ENCODE data around the gene SEPTIN10.

Gene SEPTIN10

DNA sequence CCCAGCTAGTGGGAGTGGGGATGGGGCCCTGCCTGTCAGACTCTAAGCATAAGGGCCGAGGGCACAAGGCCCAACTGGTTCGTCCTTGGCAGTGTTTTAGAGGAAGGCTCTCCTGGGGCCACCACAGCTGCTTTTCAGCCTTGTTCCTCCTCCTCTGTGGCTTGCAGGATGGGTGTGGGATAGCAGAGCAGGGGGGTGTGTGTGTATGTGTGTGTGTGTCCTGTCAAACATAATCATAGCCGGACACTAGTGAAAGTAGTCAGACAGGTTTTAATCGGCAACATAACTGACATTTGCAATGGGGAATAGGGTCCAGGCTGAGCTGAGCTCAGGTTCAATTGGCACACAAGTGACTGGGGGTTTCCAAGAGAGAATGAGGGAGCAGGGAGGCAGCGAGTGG lies 114.2 kb downstream of the SEPTIN10 start:
- CTCF ChIA-PET: interaction anchor here (1.2 kb wide), 1 partner anchor 11 kb away, joined by 4 read pairs; no protein-coding TSS in a partner anchor
- no peak for DNase-seq (ENCODE audit: extremely low spot score)
- POLR2A ChIA-PET: no interaction called here
- TF ChIP-seq TARDBP (IDR thresholded peaks at IDR 0.05) (no peak), CTBP1 (IDR thresholded peaks at IDR 0.05; ENCODE audit: borderline replicate concordance) (no peak), ARNT (IDR thresholded peaks at IDR 0.05) (no peak), ELF4 (IDR thresholded peaks at IDR 0.05) (no peak)

- ChIA-PET CTCF (interaction anchor here (1.2 kb wide), 1 partner anchor 11 kb away, joined by 4 read pairs; no protein-coding TSS in a partner anchor), POLR2A (no interaction called here)
- no peak for DNase-seq (ENCODE audit: extremely low spot score)
- TF ChIP-seq LEF1 (IDR thresholded peaks at IDR 0.05; ENCODE audit: borderline replicate concordance) (no peak), NFRKB (IDR thresholded peaks at IDR 0.05) (no peak), FOXM1 (IDR thresholded peaks at IDR 0.05; ENCODE audit: borderline replicate concordance) (no peak), CTBP1 (IDR thresholded peaks at IDR 0.05; ENCODE audit: borderline replicate concordance) (no peak), TARDBP (IDR thresholded peaks at IDR 0.05) (no peak), HDGF (IDR thresholded peaks at IDR 0.05; ENCODE audit: borderline replicate concordance) (no peak), L3MBTL2 (conservative IDR thresholded peaks at IDR 0.05) (no peak), FOXA1 (IDR thresholded peaks at IDR 0.05) (no peak), ARNT (IDR thresholded peaks at IDR 0.05) (no peak)
These were observed 114.9 kb downstream of the SEPTIN10 start for GRCh38 chr2:109498906-109499305.

DNA sequence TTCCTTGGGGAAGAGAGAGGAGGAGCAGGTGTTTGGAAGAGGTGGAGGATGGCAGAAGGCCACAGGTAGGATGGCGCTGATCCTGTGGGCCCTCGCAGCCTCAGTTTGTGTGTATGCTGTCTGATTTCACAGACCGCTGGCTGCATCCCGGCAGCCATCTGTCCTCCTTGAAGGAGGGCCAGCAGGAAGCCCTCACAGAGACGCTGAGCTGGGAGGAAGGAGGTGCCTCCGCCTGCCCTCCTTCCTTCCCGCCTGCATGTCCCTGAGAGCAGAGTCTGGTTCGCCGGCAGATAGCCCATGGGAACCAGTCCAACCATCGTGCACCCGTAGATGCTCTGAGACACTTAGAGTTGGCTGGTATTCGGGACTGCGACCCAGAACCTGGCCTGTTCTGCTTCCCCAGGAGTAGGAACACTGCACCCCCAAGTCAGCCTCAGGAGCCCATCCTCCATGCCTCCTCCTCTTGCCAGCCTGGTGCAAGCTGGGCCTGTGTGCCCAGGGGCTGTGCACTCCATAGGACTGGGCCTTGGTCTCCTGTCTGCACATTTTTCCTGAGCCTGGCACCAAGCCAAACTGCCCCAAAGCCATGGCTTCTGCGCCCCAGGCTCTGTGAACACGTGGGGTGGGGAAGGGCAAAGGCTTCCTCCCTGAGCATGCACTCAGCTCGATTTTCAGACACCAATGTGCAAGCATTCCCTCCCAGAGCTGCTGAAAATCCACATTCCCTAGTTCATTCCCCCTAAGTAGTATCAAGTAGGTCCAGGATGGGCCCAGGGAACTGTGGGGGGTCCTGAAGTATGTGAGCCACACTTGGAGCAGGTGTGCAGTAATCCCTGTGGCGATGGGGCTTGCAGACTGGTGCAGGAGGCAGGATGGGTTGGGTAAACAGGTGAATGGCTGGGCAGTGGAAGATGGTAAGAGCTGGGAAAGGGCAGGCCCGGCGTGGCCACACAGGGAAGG lies 115.6 kb downstream of the SEPTIN10 start:
- DNase-seq (ENCODE audit: extremely low spot score): no peak
- ChIA-PET POLR2A (no interaction called here), CTCF (interaction anchor here (1.2 kb wide), 1 partner anchor 12 kb away, joined by 4 read pairs; no protein-coding TSS in a partner anchor)
- TF ChIP-seq FOXA1 (IDR thresholded peaks at IDR 0.05) (no peak), ELF4 (IDR thresholded peaks at IDR 0.05) (no peak), FOXM1 (IDR thresholded peaks at IDR 0.05; ENCODE audit: borderline replicate concordance) (no peak), LEF1 (IDR thresholded peaks at IDR 0.05; ENCODE audit: borderline replicate concordance) (no peak), ZNF384 (IDR thresholded peaks at IDR 0.05) (no peak)

DNA sequence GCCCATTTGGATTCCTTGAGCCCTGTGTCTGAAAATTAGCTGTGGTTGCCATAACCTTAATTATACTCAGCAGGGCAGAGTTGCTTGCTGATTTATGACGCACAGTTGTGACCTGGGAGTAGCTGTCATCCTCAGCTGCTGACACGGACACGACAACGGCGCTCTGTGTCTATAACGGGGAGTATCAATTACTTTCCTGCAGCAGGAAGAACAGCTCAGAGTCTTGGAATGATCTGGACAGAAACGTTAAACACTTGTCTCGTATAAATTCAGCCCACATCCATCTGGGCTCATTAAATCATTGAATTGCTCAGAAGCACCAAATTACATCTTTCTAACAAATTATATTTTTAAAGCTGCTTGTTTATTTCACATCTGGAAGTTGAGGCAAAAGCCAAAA lies 116.3 kb downstream of the SEPTIN10 start:
- TF ChIP-seq FOXK2 (IDR thresholded peaks at IDR 0.05) (no peak), PKNOX1 (IDR thresholded peaks at IDR 0.05) (peak; percentile 54)
- POLR2A ChIA-PET: no interaction called here
- CTCF ChIA-PET: interaction anchor here (0.6 kb wide), 1 partner anchor 37 kb away, joined by 4 read pairs; no protein-coding TSS in a partner anchor
- no peak for DNase-seq (ENCODE audit: extremely low spot score)

DNA sequence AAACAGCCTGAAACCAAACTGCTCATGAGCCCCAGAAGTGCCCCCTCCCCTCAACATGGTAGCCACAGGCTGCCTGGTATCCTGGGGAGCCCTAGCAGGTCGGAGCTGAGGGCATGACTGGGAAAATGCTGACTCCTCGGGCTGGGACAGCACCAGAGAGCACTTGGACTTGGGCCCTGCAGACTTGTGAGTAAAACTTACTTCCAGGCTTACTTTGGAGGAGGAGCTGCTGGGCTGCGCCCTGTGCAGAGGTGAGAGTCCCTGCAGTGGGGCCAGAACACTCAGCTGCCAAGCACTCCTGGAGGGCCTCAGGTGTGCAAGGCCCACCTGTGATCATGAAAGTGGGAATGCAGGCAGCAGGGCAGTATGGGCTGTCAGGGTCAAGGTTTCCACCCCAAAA lies 119.4 kb downstream of the SEPTIN10 start:
- TF ChIP-seq TARDBP (IDR thresholded peaks at IDR 0.05) (no peak), SP1 (IDR thresholded peaks at IDR 0.05) (no peak), FOXK2 (IDR thresholded peaks at IDR 0.05) (no peak), NFRKB (IDR thresholded peaks at IDR 0.05) (no peak)
- POLR2A ChIA-PET: no interaction called here
- DNase-seq (ENCODE audit: extremely low spot score): no peak
- CTCF ChIA-PET: interaction anchor here (1.0 kb wide), 1 partner anchor 8 kb away, joined by 3 read pairs; no protein-coding TSS in a partner anchor

DNA sequence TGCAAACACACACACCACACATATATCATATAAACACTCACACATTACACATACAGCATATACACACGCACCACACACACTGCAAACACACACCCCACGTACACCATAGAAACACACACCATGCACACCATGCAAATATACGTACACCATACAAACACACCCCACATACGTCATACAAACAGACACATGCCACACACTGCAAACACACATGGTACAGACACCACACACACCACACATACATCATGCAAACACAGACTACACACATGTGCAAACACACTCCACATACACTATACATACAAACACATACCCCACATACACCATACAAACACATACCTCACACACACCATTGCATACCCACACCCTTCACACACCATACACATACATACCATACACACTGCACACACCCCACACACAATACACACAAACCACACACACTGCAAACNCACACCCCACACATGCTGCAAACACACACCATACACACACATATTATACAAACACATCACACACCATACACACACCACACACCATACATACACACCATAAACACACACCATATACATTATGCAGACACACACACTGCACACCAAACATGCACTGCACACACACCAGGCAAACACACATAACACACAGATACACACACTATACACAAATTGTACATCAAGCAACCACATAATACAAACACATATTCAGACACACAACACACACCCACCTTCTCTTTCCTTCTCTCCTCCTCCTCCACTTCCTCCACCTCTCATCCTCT lies 120.4 kb downstream of the SEPTIN10 start:
- ChIA-PET CTCF (no interaction called here), POLR2A (no interaction called here)
- TF ChIP-seq L3MBTL2 (conservative IDR thresholded peaks at IDR 0.05) (no peak), PKNOX1 (IDR thresholded peaks at IDR 0.05) (no peak), FOXM1 (IDR thresholded peaks at IDR 0.05; ENCODE audit: borderline replicate concordance) (no peak), FOXK2 (IDR thresholded peaks at IDR 0.05) (no peak), TARDBP (IDR thresholded peaks at IDR 0.05) (no peak; the same call in 1 of the 2 replicates), FOXA1 (IDR thresholded peaks at IDR 0.05) (no peak), SUZ12 (IDR thresholded peaks at IDR 0.05) (no peak), CTBP1 (IDR thresholded peaks at IDR 0.05; ENCODE audit: borderline replicate concordance) (no peak), ZNF384 (IDR thresholded peaks at IDR 0.05) (no peak), NFRKB (IDR thresholded peaks at IDR 0.05) (no peak), LEF1 (IDR thresholded peaks at IDR 0.05; ENCODE audit: borderline replicate concordance) (no peak)
- DNase-seq (ENCODE audit: extremely low spot score): no peak

All from HEK293T (cell line).